ENCODE results near the gene SAP30L.

GRCh38 chr5:154412316-154412715 is 33.5 kb upstream of the SAP30L start:
- no peak for TF ChIP-seq SNRNP70 (IDR thresholded peaks at IDR 0.05; ENCODE audit: low read depth, low read length)
- TF ChIP-seq ZNF746 (CRISPR knock-in tag; IDR thresholded peaks at IDR 0.05), result no peak
- TF ChIP-seq ARID3A (IDR thresholded peaks at IDR 0.05; ENCODE audit: low read depth, low read length), result no peak
- no peak for TF ChIP-seq ARNTL (CRISPR knock-in tag; IDR thresholded peaks at IDR 0.05)
- TF ChIP-seq NFATC3 (CRISPR knock-in tag; IDR thresholded peaks at IDR 0.05), result no peak
- no peak for TF ChIP-seq CTCF (CRISPR knock-in tag; IDR thresholded peaks at IDR 0.05)
- no peak for TF ChIP-seq RXRA (CRISPR knock-in tag; IDR thresholded peaks at IDR 0.05)
- TF ChIP-seq HNF1A (IDR thresholded peaks at IDR 0.05; ENCODE audit: low read depth), result no peak
- TF ChIP-seq HNF1A (CRISPR knock-in tag; IDR thresholded peaks at IDR 0.05; ENCODE audit: borderline replicate concordance), result no peak
